IMR-90 (cell line): Measurements from ENCODE around the gene ZNF726. TPM values are rescaled to one million over a fixed set of nuclear protein-coding genes. Genes with fewer than 3 reads are reported as not detected.

Source experiments
- ATAC-seq: fragments of 200-7000 bp; cut with Tn5 transposase; 2 replicates; pipeline ENCODE4 v1.9.1; 2020; ENCODE audit warnings: low read depth, mild to moderate bottlenecking, moderate library complexity
- Bru-seq: library from RNA; stranded (reverse); fragments of 400-500 nt; gene quantifications from one replicate; lab custom pipeline; 2021; lab: Mats Ljungman, UMichigan
- BruChase-seq, 2 experiments: library from RNA; stranded (reverse); fragments of 400-500 nt; gene quantifications; one replicate each; lab custom pipeline; 2021; lab: Mats Ljungman, UMichigan
- BruUV-seq: library from RNA; stranded (reverse); fragments of 400-500 nt; replicated peaks from 2 replicates; lab custom pipeline; 2021; lab: Mats Ljungman, UMichigan
- CTCF ChIA-PET: fragments of 300-600 bp; formaldehyde crosslinking; extraction: SDS; loops from one replicate; lab custom pipeline; 2021; ENCODE audit warnings: antibody characterized with exemption; lab: Yijun Ruan, JAX
- POLR2A ChIA-PET: fragments of 300-600 bp; sonication (Branson Sonifier 250); formaldehyde crosslinking; loops from one replicate; lab custom pipeline; 2022; ENCODE audit warnings: antibody characterized with exemption; ENCODE audit not compliant: unreplicated experiment; lab: Charles Lee
- DNase-seq: peaks from one replicate; pipeline ENCODE4 v3.0.0; 2013
- H2AFZ ChIP-seq: replicated peaks from 2 replicates; pipeline ENCODE3; 2013; ENCODE audit warnings: low read length, mild to moderate bottlenecking; ENCODE audit not compliant: poor library complexity
- H2AK5ac ChIP-seq: 2 replicates; pipeline ENCODE4 v1.6.1; 2013; ENCODE audit warnings: low read depth, low read length, inconsistent platforms
- H2AK9ac ChIP-seq: replicated peaks from 2 replicates; pipeline ENCODE3; 2013; ENCODE audit warnings: mild to moderate bottlenecking, low read depth, low read length, moderate library complexity; ENCODE audit not compliant: poor library complexity
- H2BK120ac ChIP-seq: 2 replicates; pipeline ENCODE4 v1.6.1; 2013; ENCODE audit warnings: low read depth, low read length, inconsistent platforms
- H2BK15ac ChIP-seq: 3 replicates; pipeline ENCODE4 v1.6.1; 2013; ENCODE audit warnings: low read depth, low read length, inconsistent platforms
- H2BK20ac ChIP-seq: 2 replicates; pipeline ENCODE4 v1.6.1; 2013; ENCODE audit warnings: low read depth, mild to moderate bottlenecking, inconsistent platforms, low read length, moderate library complexity
- H2BK5ac ChIP-seq: 2 replicates; pipeline ENCODE4 v1.6.1; 2013; ENCODE audit warnings: mild to moderate bottlenecking, low read depth, low read length, inconsistent platforms; ENCODE audit not compliant: poor library complexity, severe bottlenecking
- H3K14ac ChIP-seq: replicated peaks from 2 replicates; pipeline ENCODE4 v1.6.1; 2013; ENCODE audit warnings: low read depth, low read length, inconsistent platforms
- H3K18ac ChIP-seq: 2 replicates; pipeline ENCODE4 v1.6.1; 2013; ENCODE audit warnings: low read depth, low read length, control low read depth
- H3K23ac ChIP-seq: 2 replicates; pipeline ENCODE4 v1.6.1; 2013; ENCODE audit warnings: low read depth, low read length, inconsistent platforms
- H3K27ac ChIP-seq: 2 replicates; pipeline ENCODE4 v1.5.1; 2013; ENCODE audit warnings: mild to moderate bottlenecking, control low read depth, low read length; ENCODE audit not compliant: insufficient read depth
- H3K27me3 ChIP-seq: 2 replicates; pipeline ENCODE4 v1.6.1; 2013; ENCODE audit warnings: low read length; ENCODE audit not compliant: control insufficient read depth, insufficient read depth
- H3K36me3 ChIP-seq: 2 replicates; pipeline ENCODE4 v1.6.1; 2013; ENCODE audit warnings: low read length, mixed read lengths; ENCODE audit not compliant: control insufficient read depth, insufficient read depth
- H3K4ac ChIP-seq: 2 replicates; pipeline ENCODE4 v1.6.1; 2013; ENCODE audit warnings: low read depth, low read length, inconsistent platforms
- H3K4me1 ChIP-seq: 2 replicates; pipeline ENCODE4 v1.6.1; 2013; ENCODE audit warnings: low read length, mixed read lengths; ENCODE audit not compliant: control insufficient read depth, insufficient read depth
- H3K4me2 ChIP-seq: 2 replicates; pipeline ENCODE4 v1.6.1; 2013; ENCODE audit warnings: low read depth, mild to moderate bottlenecking, control low read depth, low read length, moderate library complexity
- H3K4me3 ChIP-seq: 2 replicates; pipeline ENCODE4 v1.5.1; 2013; ENCODE audit warnings: low read depth, mild to moderate bottlenecking, control low read depth, low read length, moderate library complexity; ENCODE audit not compliant: insufficient read depth
- H3K56ac ChIP-seq: 2 replicates; pipeline ENCODE4 v1.6.1; 2013; ENCODE audit warnings: low read length, inconsistent platforms; ENCODE audit not compliant: insufficient read depth; ENCODE audit errors: extremely low read depth
- H3K79me1 ChIP-seq, 2 experiments: 2 replicates each; pipeline ENCODE4 v1.6.1; 2013; ENCODE audit warnings: low read length in 2 of 2, inconsistent platforms in 1 of 2, low read depth in 1 of 2
- H3K9ac ChIP-seq: 2 replicates; pipeline ENCODE4 v1.6.1; 2013; ENCODE audit warnings: low read depth, low read length, control low read depth
- H3K9me1 ChIP-seq: 2 replicates; pipeline ENCODE4 v1.6.1; 2013; ENCODE audit warnings: low read length, inconsistent platforms; ENCODE audit not compliant: insufficient read depth
- H3K9me3 ChIP-seq: 2 replicates; pipeline ENCODE4 v1.6.1; 2013; ENCODE audit warnings: low read length; ENCODE audit not compliant: control insufficient read depth, insufficient read depth
- H4K20me1 ChIP-seq: 2 replicates; pipeline ENCODE4 v1.6.1; 2013; ENCODE audit warnings: low read length, inconsistent platforms; ENCODE audit not compliant: insufficient read depth
- H4K5ac ChIP-seq: 2 replicates; pipeline ENCODE4 v1.6.1; 2013; ENCODE audit warnings: mild to moderate bottlenecking, low read depth, low read length, control low read depth
- H4K8ac ChIP-seq, 2 experiments: 2 replicates each; pipeline ENCODE4 v1.6.1; 2013; ENCODE audit warnings: low read depth in 2 of 2, low read length in 2 of 2, control low read depth in 1 of 2, inconsistent platforms in 1 of 2
- H4K91ac ChIP-seq: 2 replicates; pipeline ENCODE4 v1.6.1; 2013; ENCODE audit warnings: low read depth, low read length, inconsistent platforms; ENCODE audit not compliant: insufficient read depth
- BHLHE40 ChIP-seq: fragments of 150-350 bp; IDR thresholded peaks from 2 replicates; pipeline ENCODE4 v1.6.1; 2016; ENCODE audit warnings: mild to moderate bottlenecking, low read depth, low read length
- ELK1 ChIP-seq: fragments of 150-350 bp; IDR thresholded peaks from 2 replicates; pipeline ENCODE4 v1.6.1; 2016; ENCODE audit warnings: low read depth, mild to moderate bottlenecking, low read length, moderate library complexity, borderline replicate concordance
- MXI1 ChIP-seq: IDR thresholded peaks from 2 replicates; pipeline ENCODE4 v1.6.1; 2012; ENCODE audit warnings: low read depth, mild to moderate bottlenecking, low read length, moderate library complexity, borderline replicate concordance
- POLR2A ChIP-seq: IDR thresholded peaks from 2 replicates; pipeline ENCODE4 v1.6.1; 2012; ENCODE audit warnings: mild to moderate bottlenecking, low read depth, low read length
- WGBS, 2 experiments: methylation state at CpG; one replicate each; pipeline versions ENCODE4 v1.1.5 to v1.1.7; 2013; ENCODE audit warnings: missing lambda C conversion rate in 2 of 2; ENCODE audit not compliant: insufficient read length in 1 of 2; ENCODE audit errors: extremely low coverage in 2 of 2; 5-methylcytosine and 5-hydroxymethylcytosine counted together
- dilution Hi-C: fragments of 300-500 bp; cut with HindIII; formaldehyde crosslinking; loops from one replicate; pipeline ENCODE4 v1.14.3; 2018; ENCODE audit warnings: low sequenced_read_pairs; ENCODE audit not compliant: unreplicated experiment
- in situ Hi-C: fragments of 300-500 bp; cut with MboI; formaldehyde crosslinking; loops from 3 replicates; pipeline ENCODE4 v1.14.3; 2019; ENCODE audit warnings: low sequenced_read_pairs, inconsistent platforms, mixed read lengths
- intact Hi-C: fragments of 100-400 bp; cut with micrococcal nuclease; formaldehyde crosslinking; loops from 2 replicates; pipeline ENCODE4 v1.10.0; 2022
- long read RNA-seq: library from polyadenylated mRNA; unstranded; transcript quantifications from one replicate; pipeline ENCODE4 v2.0.0, GENCODE V29; 2021; ENCODE audit not compliant: unreplicated experiment
- polyA plus RNA-seq, 3 experiments: library from polyadenylated mRNA; depleted of rRNA; stranded (reverse); fragments of >200 nt; gene quantifications; 2 replicates each; pipeline ENCODE4 v1.2.3, GENCODE V29; 2012; ENCODE audit warnings: low replicate concordance in 1 of 3
- total RNA-seq: library from RNA; depleted of rRNA; stranded (reverse); fragments of >200 nt; gene quantifications from 2 replicates; pipeline ENCODE4 v1.2.3, GENCODE V29; 2012; rRNA removed

ZNF726 gene
- 1.9 and 2.0 TPM in 2 replicates for total RNA-seq
- polyA plus RNA-seq (2012; rRNA removed): 1.0 and 1.2 TPM in 2 replicates
- 0.36 and 0.82 TPM in 2 replicates for polyA plus RNA-seq (2012; cell fraction: cytosol; rRNA removed)
- polyA plus RNA-seq (2012; cell fraction: nucleus; rRNA removed; ENCODE audit: low replicate concordance): 0.50 and 1.4 TPM in 2 replicates
- percentile 42 among the genes with signal in this experiment for Bru-seq, nascent RNA
- percentile 44 among the genes with signal in this experiment for BruChase-seq, experiment 1, labeled RNA remaining after a 6-hour chase
- percentile 50 among the genes with signal in this experiment for BruChase-seq, experiment 2, labeled RNA remaining after a 2-hour chase
- long read RNA-seq, partial matches to known transcripts: 0 of 1 reads
- long read RNA-seq, other reads (novel, unspliced or antisense): 0 of 1 reads

GRCh38 chr19:23914402-23915286, at the start of gene ZNF726:
TSS of gene ZNF726 (plus strand) at chr19:23914886. CDS start at chr19:23914995, 109 bp downstream.
- H3K56ac ChIP-seq: no peak within 1 kb of the TSS
- H2BK15ac ChIP-seq: no peak within 1 kb of the TSS
- BruUV-seq: TSS peak; percentile 70
- ChIA-PET CTCF (no interaction called here), POLR2A (no interaction called here)
- H3K9me1 ChIP-seq: no peaks in the 10 kb centered on the region
- H2BK5ac ChIP-seq: no peak within 1 kb of the TSS
- peak within 1 kb of the TSS; percentile 4 to 72; a peak in 3 of 4 replicates for H4K8ac ChIP-seq
- H3K4me2 ChIP-seq: peak within 1 kb of the TSS; percentile 89
- no peaks in the 10 kb centered on the region for H3K27me3 ChIP-seq
- no peak within 1 kb of the TSS for H3K18ac ChIP-seq
- no peak within 1 kb of the TSS for H2BK120ac ChIP-seq
- peak within 1 kb of the TSS; percentile 94 for H2AFZ ChIP-seq
- H3K9ac ChIP-seq: peak within 1 kb of the TSS; percentile 64
- DNase-seq: peak; percentile 87
- TF ChIP-seq BHLHE40: no peak
- no peak for TF ChIP-seq ELK1
- 0 out of 2 replicates have a peak, but pooled peaks have one; percentile 48 for TF ChIP-seq MXI1
- TF ChIP-seq POLR2A: 0 out of 2 replicates have a peak, but pooled peaks have one; percentile 26
- H2BK20ac ChIP-seq: no peak within 1 kb of the TSS
- in situ Hi-C loops: no loop called here
- H3K4ac ChIP-seq: no peak within 1 kb of the TSS; the same call in 1 of the 2 replicates
- peak; percentile 99 for ATAC-seq
- peak within 1 kb of the TSS; percentile 72 for H3K27ac ChIP-seq
- intact Hi-C loops: loop anchor here (5.0 kb wide), 1 partner anchor 118 kb away; no protein-coding TSS in a partner anchor
- no peak within 1 kb of the TSS for H2AK5ac ChIP-seq
- H3K36me3 ChIP-seq: no peaks in the 10 kb centered on the region
- H3K9me3 ChIP-seq: no peaks in the 10 kb centered on the region
- peak within 1 kb of the TSS; percentile 17 for H2AK9ac ChIP-seq
- dilution Hi-C loops: no loop called here
- no peak within 1 kb of the TSS for H3K23ac ChIP-seq
- H4K5ac ChIP-seq: no peak within 1 kb of the TSS
- H3K4me3 ChIP-seq: peak within 1 kb of the TSS; percentile 95
- WGBS, 2 experiments: 14% methylated on average over 11 of the region's 44 CpGs; no CpG with 5 or more reads in 1 of the 2 experiments
- H3K14ac ChIP-seq: no peak within 1 kb of the TSS
- H4K20me1 ChIP-seq: no peaks in the 10 kb centered on the region
- H3K79me1 ChIP-seq: peaks cover 0 to 7% of the 10 kb centered on the region in 2 experiments
- H3K4me1 ChIP-seq: no peaks in the 10 kb centered on the region
- no peak within 1 kb of the TSS for H4K91ac ChIP-seq
